H9 (cell line): Measurements from ENCODE around the gene CEACAM18. TPM values are rescaled to one million over a fixed set of nuclear protein-coding genes. Genes with fewer than 3 reads are reported as not detected.

Source experiments
- DNase-seq: peaks from one replicate; pipeline ENCODE4 v3.0.0-alpha.2; 2017
- H2AFZ ChIP-seq: one replicate; pipeline ENCODE4 v1.6.1; 2013; ENCODE audit warnings: mild to moderate bottlenecking, low read length, control low read depth, moderate library complexity
- H2AK5ac ChIP-seq: 2 replicates; pipeline ENCODE4 v1.6.1; 2013; ENCODE audit warnings: low read length, control low read depth, mixed read lengths; ENCODE audit not compliant: insufficient read length
- H2BK120ac ChIP-seq: one replicate; pipeline ENCODE4 v1.6.1; 2013; ENCODE audit warnings: low read depth, mild to moderate bottlenecking, low read length, control low read depth, inconsistent platforms; ENCODE audit not compliant: poor library complexity, severe bottlenecking
- H2BK12ac ChIP-seq: 2 replicates; pipeline ENCODE4 v1.6.1; 2013; ENCODE audit warnings: low read length, control low read depth, mixed read lengths, low read depth; ENCODE audit not compliant: insufficient read length
- H2BK15ac ChIP-seq: 2 replicates; pipeline ENCODE4 v1.6.1; 2013; ENCODE audit warnings: low read depth, low read length, control low read depth
- H2BK20ac ChIP-seq: one replicate; pipeline ENCODE4 v1.6.1; 2013; ENCODE audit warnings: low read depth, mild to moderate bottlenecking, low read length, control low read depth, inconsistent platforms; ENCODE audit not compliant: poor library complexity, severe bottlenecking
- H2BK5ac ChIP-seq: 2 replicates; pipeline ENCODE4 v1.6.1; 2013; ENCODE audit warnings: low read length, control low read depth, mixed read lengths; ENCODE audit not compliant: insufficient read length
- H3K14ac ChIP-seq: 2 replicates; pipeline ENCODE4 v1.6.1; 2013; ENCODE audit warnings: low read length, control low read depth; ENCODE audit not compliant: insufficient read depth
- H3K18ac ChIP-seq: 2 replicates; pipeline ENCODE4 v1.6.1; 2013; ENCODE audit warnings: low read depth, mild to moderate bottlenecking, mixed read lengths, low read length, control low read depth; ENCODE audit not compliant: insufficient read length
- H3K23ac ChIP-seq: 2 replicates; pipeline ENCODE4 v1.6.1; 2013; ENCODE audit warnings: low read length, control low read depth, mixed read lengths, low read depth; ENCODE audit not compliant: insufficient read length
- H3K23me2 ChIP-seq: 2 replicates; pipeline ENCODE4 v1.6.1; 2013; ENCODE audit warnings: low read depth, mild to moderate bottlenecking, mixed read lengths, low read length, control low read depth; ENCODE audit not compliant: insufficient read length, poor library complexity, severe bottlenecking
- H3K27ac ChIP-seq: 2 replicates; pipeline ENCODE4 v1.5.1; 2013; ENCODE audit warnings: low read length, control low read depth, mixed read lengths, low read depth; ENCODE audit not compliant: insufficient read length
- H3K27me3 ChIP-seq: 2 replicates; pipeline ENCODE4 v1.6.1; 2013; ENCODE audit warnings: low read length, control low read depth, inconsistent platforms; ENCODE audit not compliant: insufficient read depth
- H3K4ac ChIP-seq: 2 replicates; pipeline ENCODE4 v1.6.1; 2013; ENCODE audit warnings: low read depth, mild to moderate bottlenecking, control low read depth, inconsistent platforms, low read length, moderate library complexity
- H3K4me1 ChIP-seq: 2 replicates; pipeline ENCODE4 v1.6.1; 2013; ENCODE audit warnings: low read length, control low read depth, inconsistent platforms; ENCODE audit not compliant: insufficient read depth
- H3K4me2 ChIP-seq: 2 replicates; pipeline ENCODE4 v1.6.1; 2013; ENCODE audit warnings: low read length, control low read depth, mixed read lengths; ENCODE audit not compliant: insufficient read length, insufficient read depth
- H3K56ac ChIP-seq: 2 replicates; pipeline ENCODE4 v1.6.1; 2013; ENCODE audit warnings: low read depth, mild to moderate bottlenecking, mixed read lengths, low read length, control low read depth; ENCODE audit not compliant: insufficient read length
- H3K79me1 ChIP-seq: 2 replicates; pipeline ENCODE4 v1.6.1; 2013; ENCODE audit warnings: low read depth, mild to moderate bottlenecking, moderate library complexity, low read length, control low read depth, inconsistent platforms; ENCODE audit not compliant: insufficient read depth, poor library complexity, severe bottlenecking
- H3K79me2 ChIP-seq: 2 replicates; pipeline ENCODE4 v1.6.1; 2013; ENCODE audit warnings: low read length, control low read depth, inconsistent platforms; ENCODE audit not compliant: insufficient read depth
- H3K9ac ChIP-seq: 2 replicates; pipeline ENCODE4 v1.6.1; 2013; ENCODE audit warnings: low read length, control low read depth, mixed read lengths; ENCODE audit not compliant: insufficient read length; ENCODE audit errors: extremely low read depth
- H3K9me3 ChIP-seq: one replicate; pipeline ENCODE4 v1.6.1; 2013; ENCODE audit warnings: low read depth, low read length, inconsistent platforms; ENCODE audit not compliant: control insufficient read depth
- H3T11ph ChIP-seq: one replicate; pipeline ENCODE4 v1.6.1; 2013; ENCODE audit warnings: mild to moderate bottlenecking, low read length, control low read depth, inconsistent platforms
- H4K20me1 ChIP-seq: one replicate; pipeline ENCODE4 v1.6.1; 2013; ENCODE audit not compliant: control insufficient read depth, insufficient read length, insufficient read depth
- H4K5ac ChIP-seq: 2 replicates; pipeline ENCODE4 v1.6.1; 2013; ENCODE audit warnings: low read depth, mild to moderate bottlenecking, mixed read lengths, low read length, control low read depth; ENCODE audit not compliant: insufficient read length
- H4K8ac ChIP-seq: replicated peaks from 2 replicates; pipeline ENCODE4 v1.6.1; 2013; ENCODE audit warnings: low read length, control low read depth, mixed read lengths, low read depth; ENCODE audit not compliant: insufficient read length
- H4K91ac ChIP-seq: 2 replicates; pipeline ENCODE4 v1.6.1; 2013; ENCODE audit warnings: low read depth, mild to moderate bottlenecking, moderate library complexity, mixed read lengths, low read length, control low read depth; ENCODE audit not compliant: insufficient read length
- H3K27ac Mint-ChIP-seq, 3 experiments: 2 replicates in 2 of 3; 3 replicates in 1 of 3; pipeline ENCODE4 v1.8.0; 2020 to 2021; ENCODE audit warnings: mixed read lengths in 3 of 3, mild to moderate bottlenecking in 1 of 3, moderate library complexity in 1 of 3
- H3K27me3 Mint-ChIP-seq: 2 replicates; pipeline ENCODE4 v1.8.0; 2021; ENCODE audit warnings: low read depth, mild to moderate bottlenecking, moderate library complexity, mixed read lengths
- H3K36me3 Mint-ChIP-seq, 3 experiments: 2 replicates in 2 of 3; 3 replicates in 1 of 3; pipeline ENCODE4 v1.8.0; 2020 to 2021; ENCODE audit warnings: low read depth in 3 of 3, mixed read lengths in 3 of 3; ENCODE audit not compliant: insufficient read depth in 1 of 3
- H3K4me1 Mint-ChIP-seq, 2 experiments: 2 replicates each; pipeline ENCODE4 v1.8.0; 2020; ENCODE audit warnings: mixed read lengths in 2 of 2
- H3K4me3 Mint-ChIP-seq, 2 experiments: 2 replicates in 1 of 2; 3 replicates in 1 of 2; pipeline ENCODE4 v1.8.0; 2020 to 2021; ENCODE audit warnings: mild to moderate bottlenecking in 2 of 2, mixed read lengths in 2 of 2, moderate library complexity in 1 of 2
- H3K9me3 Mint-ChIP-seq, 2 experiments: 2 replicates in 1 of 2; 3 replicates in 1 of 2; pipeline ENCODE4 v1.8.0; 2020; ENCODE audit warnings: mild to moderate bottlenecking in 2 of 2, mixed read lengths in 2 of 2, moderate library complexity in 1 of 2
- WGBS: extraction: QIAGEN DNeasy Blood & Tissue Kit; methylation state at CpG from one replicate; pipeline ENCODE4 v1.1.7; 2013; ENCODE audit warnings: missing lambda C conversion rate, low lambda C conversion rate, mixed read lengths; ENCODE audit not compliant: insufficient read length; ENCODE audit errors: extremely low coverage; 5-methylcytosine and 5-hydroxymethylcytosine counted together
- total RNA-seq: library from RNA; stranded (reverse); gene quantifications from 2 replicates; pipeline ENCODE4 v1.2.1, GENCODE V29; 2021
- TF ChIP-seq, protein P1 (sequence below): fragments of 200-600 bp; sonication (generic); conservative IDR thresholded peaks from 3 replicates; pipeline ENCODE4 v1.8.0; 2021; ENCODE audit warnings: antibody characterized with exemption, mild to moderate bottlenecking

The CEACAM18 gene
- total RNA-seq, 1 experiment from 2014 or later: not detected

DNA sequence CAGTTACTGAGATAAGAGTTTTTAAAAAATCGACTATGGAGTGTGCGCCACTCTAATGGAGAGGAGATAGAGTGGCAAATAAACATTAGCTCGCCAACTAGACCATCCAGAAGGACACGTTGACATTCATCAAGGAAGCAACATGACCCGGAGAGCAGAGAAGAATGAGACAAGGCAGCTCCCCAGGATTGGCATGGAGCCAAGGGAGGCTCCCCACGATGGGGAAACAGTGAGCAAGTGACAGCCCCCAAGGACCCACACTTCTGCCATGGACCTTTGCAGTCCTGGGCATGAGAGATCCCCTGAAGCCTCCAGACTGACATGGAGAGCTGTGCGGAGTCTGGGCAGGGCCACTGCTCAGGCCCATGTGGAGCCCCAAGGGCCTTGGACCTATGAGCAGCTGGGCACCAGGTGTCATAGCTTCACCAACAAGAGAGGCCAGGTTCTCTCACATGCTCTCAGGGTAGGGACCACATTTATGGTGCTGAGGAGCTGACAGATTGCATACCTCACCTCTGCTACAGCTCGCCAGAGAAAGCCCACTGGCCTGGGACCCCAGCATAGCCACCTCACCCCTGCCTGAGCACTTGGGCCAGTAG lies 46.4 kb downstream of the CEACAM18 start:
- no peak overlapping the region for H3K23ac ChIP-seq
- H3K56ac ChIP-seq: no peak overlapping the region
- H2BK15ac ChIP-seq: no peak overlapping the region
- no peak overlapping the region for H3K4me2 ChIP-seq
- no peak overlapping the region for H4K5ac ChIP-seq
- no peak overlapping the region for H3K4ac ChIP-seq
- no peaks in the 10 kb centered on the region for H4K20me1 ChIP-seq
- no peak overlapping the region for H4K8ac ChIP-seq
- no peaks in the 10 kb centered on the region; a peak in 2 of 7 replicates for H3K36me3 Mint-ChIP-seq
- no peaks in the 10 kb centered on the region for H3K79me1 ChIP-seq
- H2AK5ac ChIP-seq: no peak overlapping the region
- DNase-seq: no peak
- H3K9ac ChIP-seq: no peak overlapping the region
- no peak overlapping the region for H3T11ph ChIP-seq
- H3K27me3 ChIP-seq: no peaks in the 10 kb centered on the region
- no peak overlapping the region for H2BK12ac ChIP-seq
- no peaks in the 10 kb centered on the region for H3K4me1 ChIP-seq
- WGBS: no CpG with 5 or more reads among the region's 8 CpGs
- no peak overlapping the region for H4K91ac ChIP-seq
- H3K4me3 Mint-ChIP-seq: no peak overlapping the region
- TF ChIP-seq, protein P1, sequence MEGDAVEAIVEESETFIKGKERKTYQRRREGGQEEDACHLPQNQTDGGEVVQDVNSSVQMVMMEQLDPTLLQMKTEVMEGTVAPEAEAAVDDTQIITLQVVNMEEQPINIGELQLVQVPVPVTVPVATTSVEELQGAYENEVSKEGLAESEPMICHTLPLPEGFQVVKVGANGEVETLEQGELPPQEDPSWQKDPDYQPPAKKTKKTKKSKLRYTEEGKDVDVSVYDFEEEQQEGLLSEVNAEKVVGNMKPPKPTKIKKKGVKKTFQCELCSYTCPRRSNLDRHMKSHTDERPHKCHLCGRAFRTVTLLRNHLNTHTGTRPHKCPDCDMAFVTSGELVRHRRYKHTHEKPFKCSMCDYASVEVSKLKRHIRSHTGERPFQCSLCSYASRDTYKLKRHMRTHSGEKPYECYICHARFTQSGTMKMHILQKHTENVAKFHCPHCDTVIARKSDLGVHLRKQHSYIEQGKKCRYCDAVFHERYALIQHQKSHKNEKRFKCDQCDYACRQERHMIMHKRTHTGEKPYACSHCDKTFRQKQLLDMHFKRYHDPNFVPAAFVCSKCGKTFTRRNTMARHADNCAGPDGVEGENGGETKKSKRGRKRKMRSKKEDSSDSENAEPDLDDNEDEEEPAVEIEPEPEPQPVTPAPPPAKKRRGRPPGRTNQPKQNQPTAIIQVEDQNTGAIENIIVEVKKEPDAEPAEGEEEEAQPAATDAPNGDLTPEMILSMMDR: no peak
- H2AFZ ChIP-seq: no peak overlapping the region
- H3K9me3 Mint-ChIP-seq: peaks cover 46 to 92% of the 10 kb centered on the region in 2 experiments
- H3K27ac ChIP-seq: no peak overlapping the region
- no peak overlapping the region for H3K14ac ChIP-seq
- no peak overlapping the region for H3K18ac ChIP-seq
- H3K4me1 Mint-ChIP-seq: no peaks in the 10 kb centered on the region
- no peak overlapping the region for H2BK5ac ChIP-seq
- no peaks in the 10 kb centered on the region for H3K79me2 ChIP-seq
- H2BK20ac ChIP-seq: no peak overlapping the region
- peaks cover 31% of the 10 kb centered on the region for H3K27me3 Mint-ChIP-seq
- H3K9me3 ChIP-seq: no peaks in the 10 kb centered on the region
- H2BK120ac ChIP-seq: no peak overlapping the region
- no peak overlapping the region for H3K27ac Mint-ChIP-seq
- H3K23me2 ChIP-seq: no peaks in the 10 kb centered on the region
